HG02571 (cell line): ENCODE measurements around the gene VMAC.

Experiments used
- ATAC-seq: cut with Tn5 transposase; IDR thresholded peaks from one replicate; pipeline ENCODE4 v1.9.1; 2021; ENCODE audit warnings: mild to moderate bottlenecking, moderate library complexity; ENCODE audit not compliant: unreplicated experiment

Gene VMAC

GRCh38 chr19:5927441-5927821 lies 22.8 kb downstream of the VMAC start:
- no peak for ATAC-seq

- no peak for ATAC-seq
Observed at GRCh38 chr19:5929179-5929578, 24.5 kb downstream of the VMAC start.

GRCh38 chr19:5929625-5930024 lies 25.0 kb downstream of the VMAC start:
- ATAC-seq = no peak

- ATAC-seq = no peak
Observed at GRCh38 chr19:5931251-5931650, 26.6 kb downstream of the VMAC start.

DNA sequence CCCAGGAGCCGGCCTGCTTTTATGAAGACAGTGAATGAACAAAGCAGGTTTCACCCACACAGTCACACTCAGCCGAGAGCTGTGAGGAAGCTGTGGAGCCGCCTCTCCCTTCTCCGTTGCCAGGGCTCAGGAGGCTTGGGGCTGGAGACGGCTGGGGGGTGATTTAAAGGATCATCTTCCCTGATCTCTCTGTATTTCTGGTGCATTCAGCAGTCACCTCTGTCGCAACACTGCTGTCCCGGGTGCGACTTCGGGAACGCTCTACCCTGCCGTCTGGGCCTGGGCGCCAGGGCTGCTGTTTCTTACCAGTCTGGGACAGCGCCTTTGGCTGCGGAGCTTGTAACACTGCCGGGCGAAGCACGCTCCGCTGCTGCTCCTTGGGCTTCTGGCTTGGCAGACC lies 27.5 kb downstream of the VMAC start:
- ATAC-seq = no peak

GRCh38 chr19:5932609-5933262 lies 28.1 kb downstream of the VMAC start:
- ATAC-seq = no peak

DNA sequence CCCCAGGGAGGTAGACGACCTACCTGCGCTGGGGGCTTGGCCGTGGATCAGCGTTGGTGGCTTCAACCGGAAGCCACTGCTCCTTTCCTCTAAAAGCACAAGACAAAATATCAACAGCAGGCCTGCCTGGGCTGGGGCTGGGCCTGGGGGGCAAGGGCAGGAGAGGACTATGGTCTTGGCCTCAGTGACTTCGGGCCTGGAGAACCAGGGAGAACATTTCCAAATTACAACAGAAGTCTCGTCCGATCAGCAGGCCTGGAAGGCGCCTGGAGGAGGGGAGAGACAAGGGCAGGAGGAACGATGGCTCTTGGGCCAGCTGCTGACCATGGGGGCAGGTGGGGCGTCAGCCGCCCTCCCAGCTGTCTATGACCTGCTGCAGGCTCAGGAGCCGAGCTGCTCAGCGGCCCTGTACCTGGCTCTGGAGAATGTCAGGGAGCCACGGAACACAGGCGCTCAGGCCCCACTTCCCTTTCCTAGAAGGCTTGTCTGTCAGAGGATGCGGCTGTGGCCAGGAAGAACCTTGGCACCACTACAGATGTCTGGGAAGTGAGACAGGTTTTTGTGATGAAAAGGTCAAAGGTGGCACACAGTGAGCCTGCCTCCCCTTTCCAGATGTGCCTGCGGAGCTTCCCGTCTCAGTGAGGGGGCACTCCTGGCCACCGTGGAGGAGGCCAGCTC lies 28.9 kb downstream of the VMAC start:
- no peak for ATAC-seq

DNA sequence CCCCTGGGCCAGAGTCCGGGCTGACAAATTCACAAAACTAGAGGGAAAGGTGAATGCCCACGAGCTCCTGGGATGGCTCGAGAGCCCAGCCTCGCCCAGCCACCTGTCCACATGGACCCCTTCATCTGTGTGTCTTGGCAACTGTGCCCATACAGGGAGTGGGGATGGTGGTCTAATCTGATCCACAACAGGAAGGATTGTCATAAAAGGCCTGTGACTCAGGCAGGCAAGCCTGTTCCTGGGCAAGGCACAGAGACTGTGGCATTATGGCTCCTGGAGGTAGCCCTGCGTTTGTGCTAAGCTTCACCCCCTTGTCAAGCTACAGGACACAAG lies 29.4 kb downstream of the VMAC start:
- no peak for ATAC-seq

DNA sequence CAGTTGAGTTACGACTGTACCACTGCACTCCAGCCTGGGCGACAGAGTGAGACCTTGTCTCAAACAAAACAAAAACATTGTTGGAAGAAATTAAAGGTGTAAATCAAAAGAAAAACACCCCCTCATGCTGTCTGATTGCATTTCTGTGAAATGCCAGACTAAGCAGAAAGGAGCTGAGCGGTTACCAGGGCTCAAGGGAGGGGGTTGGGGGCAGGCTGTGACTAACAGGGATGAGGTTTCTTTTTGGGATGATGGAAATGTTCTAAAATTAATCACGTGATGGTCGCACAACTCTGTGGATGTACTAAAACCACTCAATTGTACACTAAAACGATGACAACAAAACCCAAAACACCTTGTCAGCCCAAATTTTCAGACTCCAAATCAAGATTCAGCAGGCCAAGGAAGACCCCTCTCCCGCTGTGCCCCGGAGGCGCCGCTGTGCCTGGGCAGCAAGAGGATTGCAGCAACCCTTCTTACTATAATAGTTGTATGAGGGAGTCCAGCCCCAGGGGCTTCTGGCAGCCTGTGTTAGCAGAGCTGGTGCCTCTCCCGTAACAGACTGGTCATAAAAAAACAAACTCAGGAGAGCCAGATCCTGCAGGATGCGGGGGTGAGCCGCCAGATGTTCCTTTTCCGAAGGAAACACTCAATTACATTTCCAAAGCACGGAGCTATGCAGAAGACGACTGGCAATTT lies 30.3 kb downstream of the VMAC start:
- no peak for ATAC-seq

DNA sequence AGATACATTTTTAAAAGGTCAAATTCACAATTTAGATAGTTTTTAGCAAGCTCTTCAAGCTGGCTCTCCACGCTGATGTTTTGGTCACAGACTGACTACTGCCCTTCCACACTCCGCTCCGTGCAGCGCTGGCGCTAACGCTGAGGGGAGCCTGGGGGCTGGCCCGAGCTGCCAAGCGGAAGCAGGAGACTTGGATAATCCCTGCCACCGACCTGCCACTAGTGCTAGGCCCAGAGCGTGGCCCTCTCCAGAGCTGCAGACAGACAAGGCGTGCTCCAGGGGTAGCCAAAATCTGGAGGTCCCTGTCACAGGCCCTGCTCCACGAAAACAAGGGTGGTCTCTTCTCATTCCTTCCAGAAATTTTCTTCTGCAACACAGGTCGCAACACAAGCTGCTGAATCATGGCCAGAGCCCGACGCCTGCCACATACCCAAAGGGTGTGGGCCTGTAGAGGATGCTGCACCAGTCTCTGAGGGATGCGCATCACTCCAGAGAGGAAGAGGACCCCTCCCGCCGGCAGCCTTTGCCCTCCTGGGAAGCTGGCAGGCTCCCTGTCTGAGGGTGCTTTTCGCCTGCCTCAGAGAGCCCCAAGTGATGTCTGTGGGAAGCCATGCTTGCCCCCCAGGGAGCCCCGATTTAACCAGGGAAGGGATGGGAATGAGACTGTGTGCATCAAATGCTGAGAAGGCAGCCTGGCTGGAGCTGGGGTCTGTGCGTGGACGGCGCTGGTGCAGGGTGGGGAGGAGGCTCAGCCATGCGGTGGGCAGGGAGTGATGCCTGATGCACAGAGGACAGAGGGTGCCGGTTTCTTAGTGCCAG lies 31.0 kb downstream of the VMAC start:
- no peak for ATAC-seq

DNA sequence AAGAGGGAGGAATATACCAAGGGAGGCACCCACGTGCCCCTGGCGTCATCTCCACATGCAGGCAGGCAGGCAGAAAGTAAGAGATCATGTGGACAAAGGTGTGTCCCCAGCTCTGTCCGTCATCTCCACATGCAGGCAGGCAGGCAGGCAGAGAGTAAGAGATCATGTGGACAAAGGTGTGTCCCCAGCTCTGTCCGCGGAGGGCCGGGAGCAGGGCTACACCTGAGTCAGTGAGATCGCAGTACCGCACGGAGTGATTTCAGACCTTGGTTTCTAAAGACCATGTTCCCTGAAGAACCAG lies 31.6 kb downstream of the VMAC start:
- no peak for ATAC-seq

GRCh38 chr19:5937550-5937949 lies 32.9 kb downstream of the VMAC start:
- ATAC-seq = no peak

DNA sequence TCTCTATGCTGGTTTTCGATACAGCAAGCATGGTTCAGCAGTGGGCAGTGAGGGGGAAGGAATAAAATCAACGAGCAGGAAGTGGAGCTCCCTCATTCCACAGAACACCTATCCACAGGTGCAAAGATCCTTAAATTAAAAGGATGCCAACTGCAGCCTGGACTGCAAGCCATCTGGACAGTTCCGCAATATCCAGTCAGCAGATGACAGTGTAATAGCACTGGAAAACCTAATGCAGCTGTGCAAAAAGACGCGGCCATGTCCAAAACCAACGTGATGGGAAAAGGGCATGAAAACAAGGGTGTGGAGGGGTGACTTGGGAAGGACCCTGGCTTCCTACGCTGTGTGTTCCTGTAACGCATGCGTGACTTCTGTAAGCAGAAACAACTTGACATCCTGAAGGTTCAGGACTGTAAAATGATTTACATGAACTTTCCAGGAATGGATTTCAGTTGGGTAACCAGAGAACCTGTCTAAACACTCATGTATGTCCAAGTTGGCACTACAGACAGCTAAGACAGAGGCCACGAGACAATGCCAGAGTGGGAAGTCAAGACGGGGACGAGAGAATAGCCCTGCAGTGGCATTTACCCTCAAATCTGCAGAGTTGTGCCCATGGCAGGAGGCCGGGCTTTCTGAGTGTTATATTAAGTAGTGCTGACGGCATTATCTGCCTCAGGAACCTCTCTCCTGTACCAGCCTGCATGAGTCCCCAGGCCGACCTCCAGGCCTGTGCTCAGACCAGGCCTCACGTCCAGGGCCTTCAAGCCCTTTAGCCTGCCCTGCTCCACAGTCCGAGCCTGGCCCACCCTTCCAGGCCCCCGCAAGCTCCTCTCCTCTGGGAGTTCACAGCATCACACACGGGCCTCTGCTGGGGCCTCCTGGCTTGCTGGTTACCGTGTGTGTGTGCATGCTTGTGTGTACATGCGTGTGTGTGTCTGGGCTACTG lies 35.9 kb downstream of the VMAC start:
- ATAC-seq = no peak

DNA sequence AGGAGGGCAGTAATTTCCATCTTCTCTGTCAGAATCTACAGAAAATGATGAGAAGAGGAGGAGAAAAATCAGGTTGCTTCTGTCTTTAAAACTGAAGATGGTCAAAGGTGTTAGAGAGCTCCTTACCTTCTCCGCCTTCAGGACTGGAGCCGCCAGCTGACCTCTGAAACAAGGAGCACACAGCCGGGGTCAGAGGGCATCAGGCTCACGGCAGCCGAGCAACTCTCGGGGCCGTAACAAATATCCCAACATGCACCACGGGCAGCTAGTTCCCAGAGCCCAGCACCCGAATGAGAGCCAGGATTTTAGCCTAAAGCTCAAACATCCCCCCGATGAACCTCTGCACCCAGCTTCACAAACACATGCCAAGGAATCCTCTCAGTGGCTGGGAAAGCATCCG lies 37.0 kb downstream of the VMAC start:
- ATAC-seq = no peak

DNA sequence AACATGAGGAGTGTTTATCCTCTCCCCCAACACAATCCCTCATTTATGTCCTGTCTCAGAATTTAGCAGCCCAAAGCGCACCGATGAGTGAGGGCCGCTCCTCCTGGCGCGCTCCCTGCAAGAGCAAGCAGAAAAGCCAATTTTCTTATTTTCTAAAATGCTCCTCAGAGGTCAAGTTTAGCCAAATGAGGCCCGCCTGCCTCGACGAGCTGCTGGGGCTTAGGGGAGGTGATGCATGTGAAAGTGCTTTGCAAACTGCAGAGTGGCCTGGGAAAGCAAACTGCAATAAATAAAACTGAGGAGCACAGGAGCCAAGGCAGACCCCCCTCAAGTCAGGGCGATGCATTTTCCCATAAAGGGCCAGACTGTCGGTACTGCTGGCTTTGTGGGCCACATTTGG lies 38.4 kb downstream of the VMAC start:
- ATAC-seq = no peak

- no peak for ATAC-seq
Observed at GRCh38 chr19:5943623-5944022, 39.0 kb downstream of the VMAC start.

DNA sequence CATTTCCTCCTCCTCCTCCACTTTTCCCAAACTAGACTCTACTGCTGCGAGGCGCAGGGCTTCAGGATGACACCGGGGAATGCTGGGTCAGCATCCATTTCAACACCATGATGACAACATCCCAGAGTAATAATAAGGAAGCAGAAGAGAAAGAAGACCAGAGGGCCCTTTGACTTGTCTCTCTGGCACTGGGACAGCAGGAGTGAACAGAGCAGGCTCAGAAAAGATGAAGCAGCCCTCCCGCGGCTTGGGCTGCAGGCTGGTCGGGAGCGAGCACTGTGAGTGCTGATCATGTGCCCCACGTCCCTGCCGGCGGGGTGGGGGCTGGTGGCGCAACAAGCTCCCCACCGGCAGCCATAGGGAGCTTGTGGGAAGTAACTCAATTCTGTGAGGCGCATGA lies 42.8 kb downstream of the VMAC start:
- ATAC-seq = no peak

DNA sequence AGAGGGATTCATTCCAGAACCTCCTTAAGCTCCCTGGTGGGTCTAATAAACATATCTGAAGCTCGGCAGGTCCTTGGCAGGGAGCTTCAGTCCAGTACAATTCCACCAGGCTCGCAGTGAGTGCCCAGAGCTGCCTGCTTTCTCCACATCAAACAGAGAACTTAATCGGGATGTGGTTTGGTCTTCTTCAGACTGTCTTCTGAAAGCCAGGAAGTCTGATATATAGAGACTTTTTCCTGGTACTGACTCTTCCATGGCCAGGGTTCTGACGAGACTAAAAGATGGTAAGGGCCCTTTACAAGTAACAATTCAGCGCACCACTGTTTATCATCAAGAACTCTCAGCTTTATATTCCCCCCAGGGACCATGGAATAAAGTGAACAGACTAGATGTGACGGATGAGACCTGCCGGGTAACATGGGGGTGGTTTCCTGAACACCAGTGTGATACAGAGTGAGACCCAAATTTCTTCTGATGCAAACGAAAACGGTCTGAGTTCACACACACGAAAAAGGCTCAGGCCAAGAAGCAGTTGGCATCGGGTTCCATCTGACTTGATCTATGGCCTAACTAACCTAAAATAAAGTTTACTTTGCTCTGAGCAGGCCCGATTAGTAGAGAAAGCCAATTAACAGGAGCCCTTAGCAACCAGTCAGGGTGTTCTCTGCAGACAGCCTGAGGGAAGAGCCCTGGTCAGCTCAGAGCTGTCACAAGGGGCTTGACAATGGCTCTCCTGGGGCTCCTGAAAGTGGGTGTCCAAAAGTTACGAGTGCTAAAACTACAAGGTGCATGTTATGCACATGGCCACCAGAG lies 44.3 kb downstream of the VMAC start:
- no peak for ATAC-seq

GRCh38 chr19:5949792-5950305 lies 45.2 kb downstream of the VMAC start:
- ATAC-seq = no peak

- no peak for ATAC-seq
Observed at GRCh38 chr19:5950741-5951140, 46.1 kb downstream of the VMAC start.
